ENCODE data around the gene KLHL2.

DNA sequence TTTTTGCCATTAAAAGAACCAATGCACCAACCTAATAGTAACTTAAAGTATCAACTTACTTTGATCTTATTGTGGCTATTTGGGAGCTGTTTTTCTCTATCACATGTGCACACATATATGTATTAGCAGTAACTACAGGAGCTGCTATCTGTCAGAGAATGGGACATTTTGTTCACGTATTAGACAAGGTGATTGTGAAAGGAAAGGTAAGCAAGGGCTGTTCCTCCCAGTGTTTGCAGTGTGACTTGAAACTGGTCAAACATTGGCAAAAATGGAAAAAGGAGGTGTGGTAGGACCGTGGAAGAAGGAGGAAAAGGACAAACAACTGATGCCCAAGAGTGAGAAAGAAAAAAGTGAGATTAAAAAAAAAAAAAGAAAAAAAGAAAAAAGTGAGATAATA is 43.1 kb upstream of the KLHL2 start:
- TF ChIP-seq GATA2 (IDR thresholded peaks at IDR 0.05; ENCODE audit: low read depth, low read length) (no peak), GATA3 (IDR thresholded peaks at IDR 0.05; ENCODE audit: low read depth, low read length) (no peak)
